WTC11 (cell line): ENCODE data around the gene NR1H3. TPM values are rescaled to one million over a fixed set of nuclear protein-coding genes. Genes with fewer than 3 reads are reported as not detected.

Source experiments
- ATAC-seq: fragments of 200-7000 bp; cut with Tn5 transposase; 2 replicates; pipeline ENCODE4 v1.10.0; 2021; ENCODE audit warnings: mild to moderate bottlenecking, moderate library complexity
- CTCF ChIA-PET: fragments of 300-600 bp; sonication (Branson Sonifier 250); formaldehyde crosslinking; loops from one replicate; lab custom pipeline; 2021; ENCODE audit warnings: antibody characterized with exemption; lab: Charles Lee
- POLR2A ChIA-PET: fragments of 350-600 bp; sonication (Branson Sonifier 250); formaldehyde crosslinking; loops from one replicate; lab custom pipeline; 2021; ENCODE audit warnings: antibody characterized with exemption; lab: Charles Lee
- DNase-seq: peaks from one replicate; pipeline ENCODE4 v3.0.0; 2021; ENCODE audit warnings: low spot score
- H3K27ac Mint-ChIP-seq: 2 replicates; pipeline ENCODE4 v1.8.0; 2021; ENCODE audit warnings: mixed read lengths
- H3K27me3 Mint-ChIP-seq: 2 replicates; pipeline ENCODE4 v1.8.0; 2021; ENCODE audit warnings: low read depth, mild to moderate bottlenecking, moderate library complexity, mixed read lengths
- H3K36me3 Mint-ChIP-seq: 2 replicates; pipeline ENCODE4 v1.8.0; 2021; ENCODE audit warnings: mixed read lengths
- H3K4me1 Mint-ChIP-seq: 2 replicates; pipeline ENCODE4 v1.8.0; 2022; ENCODE audit warnings: mixed read lengths
- H3K4me3 Mint-ChIP-seq: 2 replicates; pipeline ENCODE4 v1.8.0; 2021; ENCODE audit warnings: mild to moderate bottlenecking, moderate library complexity, mixed read lengths
- H3K9me3 Mint-ChIP-seq: 2 replicates; pipeline ENCODE4 v1.8.0; 2021; ENCODE audit warnings: mixed read lengths
- ATF3 ChIP-seq: sonication (generic); formaldehyde crosslinking; conservative IDR thresholded peaks from 2 replicates; pipeline ENCODE4 v1.8.1; 2022; ENCODE audit warnings: mild to moderate bottlenecking, missing genetic modification reagents
- CDX4 ChIP-seq: fragments of 250-450 bp; sonication (Bioruptor Pico); IDR thresholded peaks from 2 replicates; pipeline ENCODE4 v1.9.0; 2021; ENCODE audit warnings: moderate library complexity, mild to moderate bottlenecking, inconsistent platforms, borderline replicate concordance
- CREB1 ChIP-seq: sonication (generic); formaldehyde crosslinking; IDR thresholded peaks from 2 replicates; pipeline ENCODE4 v1.8.0; 2023; ENCODE audit warnings: mild to moderate bottlenecking, missing genetic modification reagents
- FOXJ3 ChIP-seq: sonication (generic); formaldehyde crosslinking; IDR thresholded peaks from 2 replicates; pipeline ENCODE4 v1.9.0; 2021; ENCODE audit warnings: missing genetic modification reagents, mild to moderate bottlenecking, borderline replicate concordance
- FOXK1 ChIP-seq: sonication (generic); formaldehyde crosslinking; IDR thresholded peaks from 2 replicates; pipeline ENCODE4 v1.8.0; 2022; ENCODE audit warnings: mild to moderate bottlenecking, moderate library complexity, missing genetic modification reagents
- GTF2I ChIP-seq: fragments of 250-450 bp; sonication (Bioruptor Pico); conservative IDR thresholded peaks from 2 replicates; pipeline ENCODE4 v1.4.0; 2021; ENCODE audit warnings: mild to moderate bottlenecking
- MAX ChIP-seq: sonication (generic); formaldehyde crosslinking; IDR thresholded peaks from 2 replicates; pipeline ENCODE4 v1.8.0; 2022; ENCODE audit warnings: mild to moderate bottlenecking, missing genetic modification reagents
- MYBL2 ChIP-seq: sonication (generic); formaldehyde crosslinking; IDR thresholded peaks from 2 replicates; pipeline ENCODE4 v1.8.1; 2023; ENCODE audit warnings: mild to moderate bottlenecking, moderate library complexity, missing genetic modification reagents
- NFATC4 ChIP-seq: fragments of 250-450 bp; sonication (Bioruptor Pico); IDR thresholded peaks from 2 replicates; pipeline ENCODE4 v1.9.0; 2021; ENCODE audit warnings: mild to moderate bottlenecking
- NFE2L1 ChIP-seq: sonication (generic); formaldehyde crosslinking; IDR thresholded peaks from 2 replicates; pipeline ENCODE4 v1.8.1; 2023; ENCODE audit warnings: missing genetic modification reagents
- PRRX2 ChIP-seq: fragments of 250-450 bp; sonication (Bioruptor Pico); IDR thresholded peaks from 2 replicates; pipeline ENCODE4 v1.8.0; 2021; ENCODE audit warnings: mild to moderate bottlenecking
- SOX15 ChIP-seq: fragments of 250-450 bp; sonication (Bioruptor Pico); IDR thresholded peaks from 2 replicates; pipeline ENCODE4 v1.9.0; 2021; ENCODE audit warnings: mild to moderate bottlenecking
- TEAD4 ChIP-seq: sonication (generic); formaldehyde crosslinking; IDR thresholded peaks from 2 replicates; pipeline ENCODE4 v1.8.0; 2022; ENCODE audit warnings: mild to moderate bottlenecking, missing genetic modification reagents
- USF2 ChIP-seq: sonication (generic); formaldehyde crosslinking; IDR thresholded peaks from 2 replicates; pipeline ENCODE4 v1.8.1; 2023; ENCODE audit warnings: mild to moderate bottlenecking, missing genetic modification reagents, moderate library complexity
- ZBTB43 ChIP-seq: sonication (generic); formaldehyde crosslinking; IDR thresholded peaks from 2 replicates; pipeline ENCODE4 v1.8.1; 2023; ENCODE audit warnings: mild to moderate bottlenecking, missing genetic modification reagents
- ZNF263 ChIP-seq: sonication (generic); formaldehyde crosslinking; IDR thresholded peaks from 2 replicates; pipeline ENCODE4 v1.8.1; 2022; ENCODE audit warnings: low read depth, mild to moderate bottlenecking, moderate library complexity, missing genetic modification reagents
- ZNF281 ChIP-seq: sonication (generic); formaldehyde crosslinking; IDR thresholded peaks from 2 replicates; pipeline ENCODE4 v1.8.0; 2023; ENCODE audit warnings: mild to moderate bottlenecking, missing genetic modification reagents
- ZNF425 ChIP-seq: fragments of 250-450 bp; sonication (Bioruptor Pico); conservative IDR thresholded peaks from 2 replicates; pipeline ENCODE4 v1.9.0; 2021; ENCODE audit warnings: mild to moderate bottlenecking
- ZSCAN18 ChIP-seq: fragments of 250-450 bp; sonication (Bioruptor Pico); IDR thresholded peaks from 2 replicates; pipeline ENCODE4 v2.1.2; 2022; ENCODE audit warnings: mild to moderate bottlenecking, moderate library complexity
- total RNA-seq: library from RNA; stranded (reverse); gene quantifications from 3 replicates; pipeline ENCODE4 v1.2.3, GENCODE V29; 2021

The NR1H3 gene
- total RNA-seq, 1 experiment from 2014 or later: 26.3 TPM

GRCh38 chr11:47288066-47288465, 30.3 kb downstream of the NR1H3 start:
- Mint-ChIP-seq H3K4me3 (no peak overlapping the region), H3K27ac (no peak overlapping the region; the same call in 1 of the 2 replicates), H3K27me3 (no peaks in the 10 kb centered on the region), H3K36me3 (peaks cover 78% of the 10 kb centered on the region), H3K9me3 (no peaks in the 10 kb centered on the region), H3K4me1 (no peaks in the 10 kb centered on the region)
- TF ChIP-seq NFE2L1 (CRISPR knock-in tag) (no peak), FOXJ3 (CRISPR knock-in tag) (no peak), CREB1 (CRISPR knock-in tag) (no peak), USF2 (CRISPR knock-in tag) (no peak), MYBL2 (CRISPR knock-in tag) (no peak), TEAD4 (CRISPR knock-in tag) (no peak), SOX15 (CRISPR knock-in tag) (no peak), MAX (CRISPR knock-in tag) (no peak), ZNF425 (no peak), ZSCAN18 (CRISPR knock-in tag) (no peak), PRRX2 (CRISPR knock-in tag) (no peak), ZNF281 (CRISPR knock-in tag) (no peak), CDX4 (CRISPR knock-in tag) (no peak), FOXK1 (CRISPR knock-in tag) (no peak), ZNF263 (CRISPR knock-in tag) (no peak), ZBTB43 (CRISPR knock-in tag) (no peak), GTF2I (CRISPR knock-in tag) (no peak), NFATC4 (CRISPR knock-in tag) (no peak), ATF3 (CRISPR knock-in tag) (no peak)
- DNase-seq: no peak
- POLR2A ChIA-PET: no interaction called here
- no peak for ATAC-seq
- CTCF ChIA-PET: interaction anchor here (1.0 kb wide), 1 partner anchor 28 kb away, joined by 3 read pairs; no protein-coding TSS in a partner anchor
